Measurements from ENCODE around the gene KMT2B.
A peak's percentile ranks its signal among the peaks of the same experiment; 100 is the strongest.

DNA sequence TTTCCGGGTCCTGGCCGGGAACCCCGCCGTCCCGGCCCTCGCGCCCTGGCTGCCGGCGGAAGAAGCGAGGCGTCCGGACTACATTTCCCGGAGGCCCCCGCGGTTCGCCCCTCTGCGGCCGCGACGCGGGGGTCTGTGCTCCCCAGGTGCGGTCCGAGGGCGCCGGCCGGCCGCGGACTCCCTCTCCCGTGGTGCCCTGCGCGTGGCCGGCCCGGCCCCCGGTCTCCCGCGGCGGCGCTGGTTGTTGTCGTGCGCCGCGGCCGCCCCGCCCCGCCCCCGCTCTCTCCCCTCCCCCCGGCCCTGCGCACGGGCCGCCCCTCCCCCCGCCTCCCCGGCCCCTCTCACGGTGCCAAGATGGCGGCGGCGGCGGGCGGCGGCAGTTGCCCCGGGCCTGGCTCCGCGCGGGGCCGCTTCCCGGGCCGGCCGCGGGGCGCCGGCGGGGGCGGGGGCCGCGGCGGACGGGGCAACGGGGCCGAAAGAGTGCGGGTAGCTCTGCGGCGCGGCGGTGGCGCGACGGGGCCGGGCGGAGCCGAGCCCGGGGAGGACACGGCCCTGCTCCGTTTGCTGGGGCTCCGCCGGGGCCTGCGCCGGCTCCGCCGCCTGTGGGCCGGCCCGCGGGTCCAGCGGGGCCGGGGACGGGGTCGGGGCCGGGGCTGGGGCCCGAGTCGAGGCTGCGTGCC, at the start of gene KMT2B:
- TF ChIP-seq, protein P1, sequence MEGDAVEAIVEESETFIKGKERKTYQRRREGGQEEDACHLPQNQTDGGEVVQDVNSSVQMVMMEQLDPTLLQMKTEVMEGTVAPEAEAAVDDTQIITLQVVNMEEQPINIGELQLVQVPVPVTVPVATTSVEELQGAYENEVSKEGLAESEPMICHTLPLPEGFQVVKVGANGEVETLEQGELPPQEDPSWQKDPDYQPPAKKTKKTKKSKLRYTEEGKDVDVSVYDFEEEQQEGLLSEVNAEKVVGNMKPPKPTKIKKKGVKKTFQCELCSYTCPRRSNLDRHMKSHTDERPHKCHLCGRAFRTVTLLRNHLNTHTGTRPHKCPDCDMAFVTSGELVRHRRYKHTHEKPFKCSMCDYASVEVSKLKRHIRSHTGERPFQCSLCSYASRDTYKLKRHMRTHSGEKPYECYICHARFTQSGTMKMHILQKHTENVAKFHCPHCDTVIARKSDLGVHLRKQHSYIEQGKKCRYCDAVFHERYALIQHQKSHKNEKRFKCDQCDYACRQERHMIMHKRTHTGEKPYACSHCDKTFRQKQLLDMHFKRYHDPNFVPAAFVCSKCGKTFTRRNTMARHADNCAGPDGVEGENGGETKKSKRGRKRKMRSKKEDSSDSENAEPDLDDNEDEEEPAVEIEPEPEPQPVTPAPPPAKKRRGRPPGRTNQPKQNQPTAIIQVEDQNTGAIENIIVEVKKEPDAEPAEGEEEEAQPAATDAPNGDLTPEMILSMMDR (IDR thresholded peaks at IDR 0.05): peak in 1 of 4 experiments; percentile 19
- TF ChIP-seq POLR2AphosphoS5 (IDR thresholded peaks at IDR 0.05) (no peak), POLR2A (IDR thresholded peaks at IDR 0.05) (no peak)
